ENCODE measurements around the gene NTRK3.

NTRK3 gene

DNA sequence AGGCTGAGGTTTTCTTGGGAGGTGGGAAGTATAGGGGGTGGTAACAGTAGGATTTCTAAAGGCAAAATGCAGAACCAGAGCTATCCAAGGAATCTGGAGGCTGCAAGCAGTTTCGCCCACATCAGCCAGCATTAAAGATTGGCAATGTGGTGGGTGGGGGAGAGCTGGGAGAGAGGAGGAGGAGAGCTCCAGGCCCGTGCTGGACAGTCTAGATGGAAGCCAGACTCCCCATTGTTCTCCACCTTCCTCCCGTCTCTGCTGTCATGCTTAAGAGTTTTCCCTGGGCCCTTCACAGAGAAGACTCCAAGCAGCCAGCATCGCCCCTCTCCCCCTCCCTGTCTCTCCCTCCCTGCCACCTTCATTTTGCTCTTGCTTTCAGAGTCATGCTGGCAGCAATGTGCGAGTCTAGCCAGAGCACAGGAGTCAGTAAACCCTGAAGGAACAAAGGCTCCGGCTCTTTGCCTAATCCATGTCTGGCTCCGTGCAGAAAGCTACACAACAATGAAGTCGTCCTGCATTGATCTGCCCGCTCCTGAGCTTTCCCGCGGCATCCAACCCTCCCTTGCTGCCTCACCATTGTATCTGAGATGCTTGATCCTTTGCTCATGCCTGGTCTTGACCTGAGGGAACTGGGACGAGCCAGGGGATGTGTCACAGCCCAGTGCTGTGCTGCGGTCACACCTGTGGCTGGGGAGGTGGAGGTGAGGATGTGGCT is 282.9 kb downstream of the NTRK3 start:
- no peak for DNase-seq

GRCh38 chr15:87971076-87971475 is 285.5 kb downstream of the NTRK3 start:
- no peak for DNase-seq

GRCh38 chr15:87967951-87968350 is 288.6 kb downstream of the NTRK3 start:
- no peak for DNase-seq

DNA sequence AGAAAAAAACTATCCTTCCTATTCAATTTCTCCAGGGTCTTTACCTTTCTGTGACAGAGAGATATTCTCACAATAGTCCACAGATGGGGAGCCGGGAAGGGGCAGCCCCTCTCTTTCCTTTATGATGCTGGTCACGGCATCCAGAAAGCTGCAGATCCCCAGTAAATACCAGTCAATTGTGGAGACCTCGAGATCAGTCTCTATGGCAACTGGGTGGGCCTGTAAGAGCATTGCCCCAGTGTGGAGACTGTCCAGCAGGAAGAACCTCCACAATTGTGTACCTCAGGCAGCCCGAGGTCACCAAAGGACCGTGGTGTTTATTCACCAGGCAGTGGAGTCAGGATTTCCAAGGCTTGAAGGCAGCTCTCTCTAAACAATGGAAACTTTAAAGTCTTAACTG is 291.2 kb downstream of the NTRK3 start:
- DNase-seq: no peak

DNA sequence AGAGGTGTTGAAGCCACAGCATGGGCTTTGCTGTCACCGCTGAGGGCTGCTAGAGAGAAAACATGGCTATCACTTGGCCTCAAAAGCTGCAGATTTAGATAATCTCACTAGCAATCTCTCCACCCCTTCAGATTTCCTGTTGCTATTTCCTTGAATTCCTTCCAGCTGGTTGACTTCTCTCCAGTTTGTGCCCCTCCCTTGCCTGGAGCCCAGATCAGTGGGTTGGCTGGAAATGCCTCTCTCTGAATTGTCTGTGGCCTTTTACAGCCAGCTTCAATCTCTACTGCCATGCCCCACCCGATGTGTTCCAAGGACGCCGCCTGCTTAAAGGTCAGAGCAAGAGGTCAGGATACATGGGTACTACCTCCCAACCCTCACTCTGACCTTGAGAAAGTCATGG is 294.1 kb downstream of the NTRK3 start:
- no peak for DNase-seq

- no peak for DNase-seq
These were observed 294.6 kb downstream of the NTRK3 start for GRCh38 chr15:87961851-87962420.

DNA sequence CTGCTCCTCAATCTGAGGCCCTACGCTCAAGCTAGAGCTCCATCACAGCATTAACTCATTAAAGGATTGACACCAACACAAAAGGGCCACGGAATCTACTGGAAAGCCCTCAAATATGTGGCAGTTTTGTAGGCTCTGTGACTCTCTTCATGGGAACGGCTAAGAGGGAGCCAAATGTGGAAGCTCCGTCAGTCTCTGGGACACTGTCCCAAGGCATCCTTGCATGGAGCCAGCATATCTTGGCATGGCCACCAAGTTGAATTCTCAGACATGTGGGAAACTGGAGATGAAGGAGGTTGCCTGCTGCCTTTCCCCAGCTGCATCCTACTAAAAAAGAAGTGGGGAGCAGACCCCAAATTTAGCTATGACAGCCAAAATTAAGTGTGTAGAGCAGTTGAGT is 296.9 kb downstream of the NTRK3 start:
- DNase-seq: no peak

GRCh38 chr15:87959080-87959479 is 297.5 kb downstream of the NTRK3 start:
- no peak for DNase-seq

- DNase-seq: no peak
These were observed 301.1 kb downstream of the NTRK3 start for GRCh38 chr15:87955284-87955909.

GRCh38 chr15:87954793-87955192 is 301.7 kb downstream of the NTRK3 start:
- no peak for DNase-seq

DNA sequence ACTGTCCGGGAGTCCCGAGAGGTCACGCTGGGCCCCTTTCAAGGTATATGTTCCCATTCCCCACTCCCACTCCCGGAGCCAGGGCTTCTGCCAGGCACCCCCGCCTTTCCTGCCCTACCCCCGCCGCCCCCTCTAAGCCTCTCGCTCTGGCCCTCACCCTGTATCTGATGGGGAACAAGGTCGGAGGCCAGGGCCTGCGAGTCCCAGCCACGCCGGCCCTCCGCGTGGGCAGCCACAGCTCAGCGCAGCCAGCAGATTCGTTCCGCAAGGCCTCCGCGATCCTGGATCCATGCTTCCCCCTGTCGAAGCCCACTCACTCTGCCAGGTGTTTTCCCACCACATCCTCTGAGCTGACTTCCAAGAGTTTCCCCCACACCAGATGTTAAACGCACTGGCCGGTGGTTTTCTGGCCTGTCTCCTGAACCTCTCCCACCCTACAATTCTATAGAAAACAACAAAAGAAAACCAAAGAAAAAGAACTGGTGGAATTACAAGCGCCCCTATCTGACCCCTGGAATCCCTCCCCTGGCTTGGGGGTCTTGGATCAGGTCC is 303.7 kb downstream of the NTRK3 start:
- DNase-seq: no peak

GRCh38 chr15:87949575-87950223 is 306.8 kb downstream of the NTRK3 start:
- DNase-seq: no peak

DNA sequence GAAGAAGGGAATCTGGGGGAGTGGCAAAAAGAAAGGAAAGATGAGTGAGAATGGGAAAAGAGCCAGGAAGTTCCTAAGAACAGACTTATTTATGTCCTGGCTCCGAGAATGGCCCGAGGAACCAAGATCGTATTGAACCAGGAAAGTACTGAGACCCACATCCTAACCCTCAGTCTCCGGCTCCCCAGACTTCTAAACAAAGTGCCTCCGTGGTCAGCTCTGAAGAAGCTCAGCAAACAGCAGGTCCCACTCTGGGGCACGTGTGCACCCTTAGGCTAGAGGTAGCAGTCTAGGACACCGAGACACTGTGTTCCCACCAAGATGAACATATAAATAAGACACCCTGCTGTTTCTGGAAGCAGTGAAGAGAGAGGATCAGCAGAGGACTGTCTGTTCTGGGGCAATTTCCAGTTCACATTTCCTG is 307.4 kb downstream of the NTRK3 start:
- no peak for DNase-seq

DNA sequence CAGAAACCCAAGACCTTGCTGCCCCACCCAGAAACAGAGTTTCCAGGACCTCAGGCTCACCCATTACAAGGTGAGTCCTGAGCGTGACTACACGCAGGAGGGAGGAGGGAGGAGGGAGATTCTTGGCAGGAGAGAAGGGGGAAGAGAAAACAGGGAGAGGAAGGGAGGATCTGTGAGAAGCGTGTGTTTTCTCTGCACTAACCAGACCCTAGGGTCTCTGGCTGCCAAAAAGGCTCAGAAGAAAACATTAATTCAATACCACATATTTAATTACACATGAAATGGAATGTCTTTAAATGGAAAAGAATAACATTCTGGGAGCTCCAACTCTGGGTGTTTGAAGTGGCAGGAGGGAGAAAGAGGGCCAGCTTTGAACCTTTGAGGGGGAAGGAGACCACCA is 309.0 kb downstream of the NTRK3 start:
- DNase-seq: no peak

GRCh38 chr15:87945246-87945645 is 311.3 kb downstream of the NTRK3 start:
- DNase-seq: no peak

DNA sequence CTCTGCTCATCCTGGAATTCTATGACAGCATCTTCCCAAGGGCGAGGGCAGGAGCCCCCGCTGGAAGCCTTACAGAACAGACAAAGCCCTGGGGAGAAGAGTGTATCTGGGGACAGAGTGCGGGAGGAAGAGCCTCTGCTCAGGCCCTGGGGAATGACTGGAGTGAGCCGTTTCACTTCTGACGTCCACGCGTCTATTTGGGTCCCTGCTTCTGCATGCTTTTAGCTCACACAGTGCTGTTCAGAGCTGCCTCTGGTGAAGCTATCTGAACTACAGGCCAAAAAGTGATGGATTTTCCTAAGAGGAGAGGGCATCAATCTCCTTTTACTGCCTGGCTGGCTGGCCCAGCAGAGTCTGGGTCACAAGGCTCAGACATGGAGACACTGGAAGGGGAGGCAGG is 311.8 kb downstream of the NTRK3 start:
- DNase-seq: no peak

- no peak for DNase-seq
These were observed 312.5 kb downstream of the NTRK3 start for GRCh38 chr15:87944050-87944449.

DNA sequence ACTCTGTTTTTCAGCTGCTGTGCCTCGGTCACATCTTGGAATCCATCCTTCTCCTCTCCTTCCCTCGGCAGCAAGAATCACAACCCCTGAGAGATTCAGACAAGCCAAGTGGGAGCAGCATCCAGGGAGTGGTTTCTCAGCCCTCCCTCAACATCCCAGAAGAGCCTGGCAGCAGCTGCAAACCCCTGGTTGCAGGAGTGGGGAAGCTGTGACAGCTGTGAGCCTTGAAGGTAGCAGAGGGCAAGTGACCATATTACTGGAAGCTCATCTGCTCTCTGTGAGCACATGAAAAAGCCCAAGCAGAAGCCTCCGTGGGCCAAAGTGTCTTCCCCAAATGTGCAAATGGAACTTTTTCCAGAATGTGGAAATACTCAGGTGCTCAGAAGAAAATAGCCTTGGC is 312.9 kb downstream of the NTRK3 start:
- no peak for DNase-seq

- DNase-seq: no peak
These were observed 314.2 kb downstream of the NTRK3 start for GRCh38 chr15:87942316-87942715.

- DNase-seq: no peak
These were observed 314.9 kb downstream of the NTRK3 start for GRCh38 chr15:87941606-87942005.

GRCh38 chr15:87940768-87941167 is 315.8 kb downstream of the NTRK3 start:
- no peak for DNase-seq

DNA sequence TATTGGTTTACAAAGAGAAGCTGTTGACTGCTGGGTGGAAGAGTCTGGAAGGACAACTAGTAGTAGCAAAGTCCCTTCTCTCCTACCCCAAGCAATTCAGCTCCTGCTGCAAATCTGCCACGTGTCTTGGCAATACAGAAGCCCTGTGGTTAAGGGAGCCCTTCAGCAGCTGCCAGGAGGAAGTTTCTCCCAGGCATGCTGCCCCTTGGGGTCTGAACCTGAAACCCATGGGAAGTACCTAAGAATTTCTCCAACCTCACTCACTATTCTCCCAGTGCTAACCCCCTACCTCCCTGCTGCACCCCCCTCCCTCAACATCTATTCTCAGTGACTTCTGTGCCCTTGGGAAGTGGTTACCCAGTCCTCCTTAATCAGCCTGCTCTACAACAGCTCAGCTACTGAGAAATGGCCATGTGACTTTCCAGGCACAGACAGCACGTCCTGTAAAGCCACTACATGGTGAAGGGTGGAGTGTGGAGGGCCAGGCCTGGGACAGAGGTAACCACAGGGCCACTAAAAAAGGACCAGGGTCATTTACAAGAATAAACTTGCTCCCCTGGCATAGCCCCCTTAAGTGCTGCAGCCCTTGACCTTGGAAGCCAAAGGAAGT is 316.6 kb downstream of the NTRK3 start:
- DNase-seq: no peak

GRCh38 chr15:87938031-87938430 is 318.5 kb downstream of the NTRK3 start:
- no peak for DNase-seq
